ENCODE data around the gene SCG2.

Gene SCG2

DNA sequence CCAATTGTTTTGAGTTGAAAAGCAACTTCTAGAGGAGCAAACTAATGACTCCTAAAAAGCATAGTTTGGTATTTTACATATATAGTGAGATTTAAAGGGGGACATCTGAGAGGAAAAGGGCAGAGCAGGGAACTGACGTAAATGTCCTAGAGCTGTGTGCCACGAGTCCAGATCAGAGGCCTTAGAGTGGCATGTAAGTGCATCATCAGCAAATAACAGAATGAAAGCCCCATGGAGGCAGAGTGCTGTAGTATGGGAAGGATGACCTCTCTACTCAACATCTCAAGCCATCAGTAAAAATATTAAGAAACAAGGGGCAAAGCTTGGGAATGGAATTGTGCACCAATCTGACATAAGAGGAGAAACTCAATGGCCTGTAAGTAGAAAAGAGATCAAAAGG, 31.4 kb downstream of the SCG2 start:
- no peak for DNase-seq

DNA sequence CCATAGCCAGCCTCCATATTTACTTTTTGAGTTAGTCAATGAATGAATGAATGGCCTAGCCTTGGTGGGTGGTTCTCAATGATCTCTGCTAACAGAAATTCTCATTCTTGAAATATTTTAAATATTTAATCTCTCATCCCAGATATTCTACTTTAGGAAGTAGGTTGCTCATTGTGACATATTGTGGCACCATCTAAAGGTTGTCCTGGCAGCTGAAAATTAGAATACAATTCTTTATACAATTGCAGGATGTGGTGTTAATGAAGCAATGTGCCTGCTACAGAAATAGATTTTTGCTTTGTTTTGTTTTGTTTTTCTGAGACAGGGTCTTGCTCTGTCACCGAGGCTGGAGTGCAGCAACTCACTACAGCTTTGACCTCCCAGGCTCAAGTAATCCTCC, 35.8 kb downstream of the SCG2 start:
- DNase-seq, result no peak

DNA sequence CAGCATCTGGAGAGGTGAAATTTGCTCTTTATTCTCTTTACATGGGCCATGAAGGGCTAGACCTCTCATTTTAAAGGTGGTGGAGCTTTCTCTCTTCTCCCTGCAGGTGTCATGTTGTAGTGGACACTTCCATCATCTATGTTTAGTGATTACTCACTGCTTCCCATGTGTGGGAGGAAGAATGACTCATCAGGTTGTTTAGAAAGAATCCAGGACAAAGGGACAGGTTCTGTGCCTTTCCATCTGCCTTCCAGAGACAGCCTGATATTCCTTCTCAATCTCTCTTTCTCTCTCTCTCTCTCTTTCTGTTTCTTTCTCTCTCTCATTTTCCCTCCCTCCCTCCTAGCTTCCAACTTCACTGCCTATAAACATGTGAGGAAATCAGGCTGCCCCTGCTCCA, 38.7 kb downstream of the SCG2 start:
- DNase-seq, result peak; percentile 7 to 48 (median 33)

- DNase-seq, result no peak
These were observed 40.1 kb downstream of the SCG2 start for GRCh38 chr2:223562078-223562477.

- peak; percentile 14 to 58 (median 48) for DNase-seq
These were observed 41.3 kb downstream of the SCG2 start for GRCh38 chr2:223560749-223561435.

DNA sequence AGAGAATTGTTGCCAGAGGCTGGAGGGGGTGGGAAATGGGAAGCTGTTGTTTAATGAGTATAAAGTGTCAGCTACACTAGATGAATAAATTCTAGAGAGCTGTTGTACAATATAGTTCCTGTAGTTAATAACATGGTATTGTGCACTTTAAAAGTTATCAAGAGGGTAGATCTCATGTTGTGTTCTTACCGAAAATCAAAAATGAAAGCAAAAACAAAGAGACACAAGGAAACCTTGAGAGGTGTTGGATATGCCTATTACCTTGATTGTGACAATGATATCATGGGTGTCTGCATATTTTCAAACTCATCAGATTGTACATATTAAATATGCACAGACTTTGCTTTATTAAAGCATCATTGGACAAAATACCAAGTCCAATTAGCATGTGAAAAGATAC, 43.2 kb downstream of the SCG2 start:
- DNase-seq, result no peak

DNA sequence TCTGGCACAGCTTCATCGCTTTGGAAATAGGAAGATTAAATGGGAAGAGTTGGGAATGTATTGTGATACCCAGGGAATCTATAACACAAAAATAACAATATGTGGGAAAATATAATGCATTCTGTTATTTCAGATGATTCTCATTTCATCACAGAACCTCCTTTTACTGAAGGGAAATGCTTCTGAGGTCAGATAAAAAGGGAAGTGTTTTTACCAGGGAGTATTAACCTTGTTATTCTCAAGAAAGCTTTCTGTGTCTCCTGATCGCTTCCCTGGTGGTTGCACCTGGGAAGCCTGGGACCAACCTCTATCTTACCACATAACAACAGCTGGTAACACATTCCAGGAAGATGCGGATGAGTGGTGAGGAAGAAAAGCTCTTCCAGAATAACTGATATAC, 47.2 kb downstream of the SCG2 start:
- peak in 1 of 4 experiments; percentile 2 for DNase-seq

DNA sequence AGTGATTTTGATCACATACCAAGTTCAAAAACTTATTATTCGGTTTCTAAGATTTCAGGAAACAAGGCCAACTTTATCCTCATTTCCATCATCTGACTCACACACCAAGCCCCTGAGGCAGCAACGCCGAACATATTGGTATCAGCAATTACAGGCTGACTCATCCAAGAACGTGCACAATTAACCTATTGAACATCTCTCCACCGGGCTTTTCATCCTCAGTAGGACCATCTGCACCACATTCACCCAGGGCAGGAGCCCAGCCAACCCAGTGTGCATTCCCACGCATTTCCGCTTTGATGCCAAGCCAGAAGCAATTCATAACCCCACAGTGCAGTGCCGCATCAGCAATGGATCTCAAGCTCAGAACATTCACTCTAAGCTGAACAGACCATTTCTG, 52.9 kb downstream of the SCG2 start:
- DNase-seq, result no peak

DNA sequence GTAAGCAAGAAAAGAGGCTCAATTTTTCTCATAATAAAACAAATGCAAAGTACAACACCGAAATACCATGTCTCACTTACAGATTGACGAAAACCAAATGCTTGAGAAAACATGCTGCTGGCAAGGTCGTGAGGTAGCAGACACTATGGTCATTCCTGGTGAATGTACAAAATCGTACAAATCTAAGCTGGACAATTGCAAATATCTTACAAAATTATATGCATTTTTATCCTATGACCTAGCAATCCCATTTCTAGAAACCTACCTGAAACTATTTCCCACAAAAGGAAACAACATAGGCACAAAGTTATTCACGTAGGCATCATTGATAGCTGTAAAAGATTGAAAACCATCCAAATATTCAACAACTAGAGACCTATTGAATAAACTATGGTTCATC, 54.0 kb downstream of the SCG2 start:
- no peak for DNase-seq

Data from suppressor macrophage (primary cell).